Measurements from ENCODE around the gene CTNNA1.

- TF ChIP-seq YY1 (IDR thresholded peaks at IDR 0.05; ENCODE audit: insufficient read depth, insufficient read length), result no peak
- TF ChIP-seq ZNF274 (IDR thresholded peaks at IDR 0.05; ENCODE audit: low read depth, low read length), result no peak
- TF ChIP-seq SUZ12 (IDR thresholded peaks at IDR 0.05; ENCODE audit: extremely low read depth, insufficient read depth, insufficient read length), result no peak
Observed at GRCh38 chr5:138874771-138875551, 121.7 kb downstream of the CTNNA1 start, which contains the start of gene LRRTM2.
